H9 (cell line): Measurements from ENCODE around the gene LHCGR. TPM values are rescaled to one million over a fixed set of nuclear protein-coding genes. Genes with fewer than 3 reads are reported as not detected.

Experiments
- DNase-seq: peaks from one replicate; pipeline ENCODE4 v3.0.0-alpha.2; 2017
- H2AFZ ChIP-seq: one replicate; pipeline ENCODE4 v1.6.1; 2013; ENCODE audit warnings: mild to moderate bottlenecking, low read length, control low read depth, moderate library complexity
- H2AK5ac ChIP-seq: 2 replicates; pipeline ENCODE4 v1.6.1; 2013; ENCODE audit warnings: low read length, control low read depth, mixed read lengths; ENCODE audit not compliant: insufficient read length
- H2BK120ac ChIP-seq: one replicate; pipeline ENCODE4 v1.6.1; 2013; ENCODE audit warnings: low read depth, mild to moderate bottlenecking, low read length, control low read depth, inconsistent platforms; ENCODE audit not compliant: poor library complexity, severe bottlenecking
- H2BK12ac ChIP-seq: 2 replicates; pipeline ENCODE4 v1.6.1; 2013; ENCODE audit warnings: low read length, control low read depth, mixed read lengths, low read depth; ENCODE audit not compliant: insufficient read length
- H2BK15ac ChIP-seq: 2 replicates; pipeline ENCODE4 v1.6.1; 2013; ENCODE audit warnings: low read depth, low read length, control low read depth
- H2BK20ac ChIP-seq: one replicate; pipeline ENCODE4 v1.6.1; 2013; ENCODE audit warnings: low read depth, mild to moderate bottlenecking, low read length, control low read depth, inconsistent platforms; ENCODE audit not compliant: poor library complexity, severe bottlenecking
- H2BK5ac ChIP-seq: 2 replicates; pipeline ENCODE4 v1.6.1; 2013; ENCODE audit warnings: low read length, control low read depth, mixed read lengths; ENCODE audit not compliant: insufficient read length
- H3K14ac ChIP-seq: 2 replicates; pipeline ENCODE4 v1.6.1; 2013; ENCODE audit warnings: low read length, control low read depth; ENCODE audit not compliant: insufficient read depth
- H3K18ac ChIP-seq: 2 replicates; pipeline ENCODE4 v1.6.1; 2013; ENCODE audit warnings: low read depth, mild to moderate bottlenecking, mixed read lengths, low read length, control low read depth; ENCODE audit not compliant: insufficient read length
- H3K23ac ChIP-seq: 2 replicates; pipeline ENCODE4 v1.6.1; 2013; ENCODE audit warnings: low read length, control low read depth, mixed read lengths, low read depth; ENCODE audit not compliant: insufficient read length
- H3K23me2 ChIP-seq: 2 replicates; pipeline ENCODE4 v1.6.1; 2013; ENCODE audit warnings: low read depth, mild to moderate bottlenecking, mixed read lengths, low read length, control low read depth; ENCODE audit not compliant: insufficient read length, poor library complexity, severe bottlenecking
- H3K27ac ChIP-seq: 2 replicates; pipeline ENCODE4 v1.5.1; 2013; ENCODE audit warnings: low read length, control low read depth, mixed read lengths, low read depth; ENCODE audit not compliant: insufficient read length
- H3K27me3 ChIP-seq: 2 replicates; pipeline ENCODE4 v1.6.1; 2013; ENCODE audit warnings: low read length, control low read depth, inconsistent platforms; ENCODE audit not compliant: insufficient read depth
- H3K4ac ChIP-seq: 2 replicates; pipeline ENCODE4 v1.6.1; 2013; ENCODE audit warnings: low read depth, mild to moderate bottlenecking, control low read depth, inconsistent platforms, low read length, moderate library complexity
- H3K4me1 ChIP-seq: 2 replicates; pipeline ENCODE4 v1.6.1; 2013; ENCODE audit warnings: low read length, control low read depth, inconsistent platforms; ENCODE audit not compliant: insufficient read depth
- H3K4me2 ChIP-seq: 2 replicates; pipeline ENCODE4 v1.6.1; 2013; ENCODE audit warnings: low read length, control low read depth, mixed read lengths; ENCODE audit not compliant: insufficient read length, insufficient read depth
- H3K56ac ChIP-seq: 2 replicates; pipeline ENCODE4 v1.6.1; 2013; ENCODE audit warnings: low read depth, mild to moderate bottlenecking, mixed read lengths, low read length, control low read depth; ENCODE audit not compliant: insufficient read length
- H3K79me1 ChIP-seq: 2 replicates; pipeline ENCODE4 v1.6.1; 2013; ENCODE audit warnings: low read depth, mild to moderate bottlenecking, moderate library complexity, low read length, control low read depth, inconsistent platforms; ENCODE audit not compliant: insufficient read depth, poor library complexity, severe bottlenecking
- H3K79me2 ChIP-seq: 2 replicates; pipeline ENCODE4 v1.6.1; 2013; ENCODE audit warnings: low read length, control low read depth, inconsistent platforms; ENCODE audit not compliant: insufficient read depth
- H3K9ac ChIP-seq: 2 replicates; pipeline ENCODE4 v1.6.1; 2013; ENCODE audit warnings: low read length, control low read depth, mixed read lengths; ENCODE audit not compliant: insufficient read length; ENCODE audit errors: extremely low read depth
- H3K9me3 ChIP-seq: one replicate; pipeline ENCODE4 v1.6.1; 2013; ENCODE audit warnings: low read depth, low read length, inconsistent platforms; ENCODE audit not compliant: control insufficient read depth
- H3T11ph ChIP-seq: one replicate; pipeline ENCODE4 v1.6.1; 2013; ENCODE audit warnings: mild to moderate bottlenecking, low read length, control low read depth, inconsistent platforms
- H4K20me1 ChIP-seq: one replicate; pipeline ENCODE4 v1.6.1; 2013; ENCODE audit not compliant: control insufficient read depth, insufficient read length, insufficient read depth
- H4K5ac ChIP-seq: 2 replicates; pipeline ENCODE4 v1.6.1; 2013; ENCODE audit warnings: low read depth, mild to moderate bottlenecking, mixed read lengths, low read length, control low read depth; ENCODE audit not compliant: insufficient read length
- H4K8ac ChIP-seq: replicated peaks from 2 replicates; pipeline ENCODE4 v1.6.1; 2013; ENCODE audit warnings: low read length, control low read depth, mixed read lengths, low read depth; ENCODE audit not compliant: insufficient read length
- H4K91ac ChIP-seq: 2 replicates; pipeline ENCODE4 v1.6.1; 2013; ENCODE audit warnings: low read depth, mild to moderate bottlenecking, moderate library complexity, mixed read lengths, low read length, control low read depth; ENCODE audit not compliant: insufficient read length
- H3K27ac Mint-ChIP-seq, 3 experiments: 2 replicates in 2 of 3; 3 replicates in 1 of 3; pipeline ENCODE4 v1.8.0; 2020 to 2021; ENCODE audit warnings: mixed read lengths in 3 of 3, mild to moderate bottlenecking in 1 of 3, moderate library complexity in 1 of 3
- H3K27me3 Mint-ChIP-seq: 2 replicates; pipeline ENCODE4 v1.8.0; 2021; ENCODE audit warnings: low read depth, mild to moderate bottlenecking, moderate library complexity, mixed read lengths
- H3K36me3 Mint-ChIP-seq, 3 experiments: 2 replicates in 2 of 3; 3 replicates in 1 of 3; pipeline ENCODE4 v1.8.0; 2020 to 2021; ENCODE audit warnings: low read depth in 3 of 3, mixed read lengths in 3 of 3; ENCODE audit not compliant: insufficient read depth in 1 of 3
- H3K4me1 Mint-ChIP-seq, 2 experiments: 2 replicates each; pipeline ENCODE4 v1.8.0; 2020; ENCODE audit warnings: mixed read lengths in 2 of 2
- H3K4me3 Mint-ChIP-seq, 2 experiments: 2 replicates in 1 of 2; 3 replicates in 1 of 2; pipeline ENCODE4 v1.8.0; 2020 to 2021; ENCODE audit warnings: mild to moderate bottlenecking in 2 of 2, mixed read lengths in 2 of 2, moderate library complexity in 1 of 2
- H3K9me3 Mint-ChIP-seq, 2 experiments: 2 replicates in 1 of 2; 3 replicates in 1 of 2; pipeline ENCODE4 v1.8.0; 2020; ENCODE audit warnings: mild to moderate bottlenecking in 2 of 2, mixed read lengths in 2 of 2, moderate library complexity in 1 of 2
- CTCF ChIP-seq: fragments of 200-600 bp; sonication (generic); conservative IDR thresholded peaks from 3 replicates; pipeline ENCODE4 v1.8.0; 2021; ENCODE audit warnings: antibody characterized with exemption, mild to moderate bottlenecking
- whole genome bisulfite sequencing: extraction: QIAGEN DNeasy Blood & Tissue Kit; methylation state at CpG from one replicate; pipeline ENCODE4 v1.1.7; 2013; ENCODE audit warnings: missing lambda C conversion rate, low lambda C conversion rate, mixed read lengths; ENCODE audit not compliant: insufficient read length; ENCODE audit errors: extremely low coverage; 5-methylcytosine and 5-hydroxymethylcytosine counted together
- total RNA-seq: library from RNA; stranded (reverse); gene quantifications from 2 replicates; pipeline ENCODE4 v1.2.1, GENCODE V29; 2021

Gene LHCGR
- total RNA-seq, 1 experiment from 2014 or later: 0.44 TPM

GRCh38 chr2:48756289-48756688 is 765 bp upstream of the LHCGR start:
- Histone ChIP-seq H3K79me2 (no peaks in the 10 kb centered on the region), H4K5ac (no peak overlapping the region), H3K14ac (no peak overlapping the region), H2AK5ac (no peak overlapping the region), H2BK12ac (no peak overlapping the region), H3K9ac (no peak overlapping the region), H2BK5ac (no peak overlapping the region), H3K9me3 (no peaks in the 10 kb centered on the region), H3K56ac (no peak overlapping the region), H4K8ac (no peak overlapping the region), H3K27ac (no peak overlapping the region), H2BK20ac (no peak overlapping the region), H3K4me1 (peaks cover 1% of the 10 kb centered on the region; the same call in 1 of the 2 replicates), H3K18ac (no peak overlapping the region), H2AFZ (no peak overlapping the region), H2BK15ac (no peak overlapping the region), H4K91ac (no peak overlapping the region), H2BK120ac (no peak overlapping the region), H4K20me1 (no peaks in the 10 kb centered on the region), H3K79me1 (no peaks in the 10 kb centered on the region), H3K23ac (no peak overlapping the region), H3K4ac (no peak overlapping the region), H3T11ph (no peak overlapping the region), H3K4me2 (no peak overlapping the region), H3K23me2 (peaks cover 7% of the 10 kb centered on the region), H3K27me3 (no peaks in the 10 kb centered on the region; the same call in 1 of the 2 replicates)
- H3K36me3 Mint-ChIP-seq: peaks cover 0 to under 1% (median 0%) of the 10 kb centered on the region in 3 experiments; a peak in 2 of 7 replicates
- no peak for TF ChIP-seq CTCF
- H3K4me1 Mint-ChIP-seq: peaks cover 36 to 38% of the 10 kb centered on the region in 2 experiments
- H3K27me3 Mint-ChIP-seq: peaks cover 34% of the 10 kb centered on the region
- peak overlapping the region in 1 of 2 experiments; percentile 68; a peak in 1 of 5 replicates for H3K4me3 Mint-ChIP-seq
- DNase-seq: no peak
- no peak overlapping the region for H3K27ac Mint-ChIP-seq
- H3K9me3 Mint-ChIP-seq: peaks cover 0 to under 1% of the 10 kb centered on the region in 2 experiments; a peak in 2 of 5 replicates
- no CpG with 5 or more reads among the region's 3 CpGs for WGBS
